Measurements from ENCODE around the gene TNP2.

DNA sequence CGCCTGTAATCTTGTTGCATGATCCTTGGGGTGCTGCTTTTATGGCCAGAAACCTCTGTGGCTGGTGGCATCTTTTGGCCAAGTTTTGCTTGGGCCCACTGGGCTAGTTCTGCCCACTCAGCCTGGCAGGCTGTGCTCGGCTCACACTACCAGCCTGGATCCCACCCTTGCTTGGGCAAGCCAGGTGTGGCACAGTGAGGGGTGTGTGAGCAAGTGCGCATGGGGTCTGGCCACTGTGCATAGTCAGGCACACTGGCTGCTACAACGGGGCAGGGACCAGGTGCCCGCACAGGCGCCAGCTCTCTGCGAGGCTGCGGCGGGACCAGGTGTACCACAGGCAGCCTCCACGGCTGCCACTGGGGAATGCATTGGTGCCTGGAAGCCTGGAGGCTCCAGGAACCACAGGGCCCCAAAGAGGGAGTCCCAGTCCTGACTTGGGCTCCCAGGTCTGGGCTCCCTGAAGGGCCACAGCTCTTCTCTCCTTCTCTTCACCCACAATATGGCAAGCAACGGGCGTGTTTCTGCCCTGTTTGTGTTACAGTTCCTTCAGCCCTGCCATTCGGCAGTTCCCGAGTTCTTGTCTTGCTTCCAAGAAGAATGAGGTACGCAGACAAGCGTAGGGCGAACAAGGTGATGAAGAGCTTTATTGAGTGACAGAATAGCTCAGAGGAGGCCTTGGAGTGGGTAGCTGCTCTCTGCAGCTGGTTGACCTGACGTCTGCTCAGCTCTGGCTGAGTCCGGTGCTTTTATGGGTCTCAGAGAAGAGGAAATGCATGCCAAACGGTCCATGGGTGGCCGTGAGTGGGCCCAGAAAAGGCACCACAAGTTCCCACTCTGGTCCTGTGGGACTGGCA is 38.7 kb upstream of the TNP2 start:
- TF ChIP-seq CTCF (IDR thresholded peaks at IDR 0.05; ENCODE audit: low read length): no peak
- no peak for TF ChIP-seq EZH2 (IDR thresholded peaks at IDR 0.05; ENCODE audit: borderline replicate concordance, low read length)
